ENCODE results near the gene MTCL1.

MTCL1 gene

DNA sequence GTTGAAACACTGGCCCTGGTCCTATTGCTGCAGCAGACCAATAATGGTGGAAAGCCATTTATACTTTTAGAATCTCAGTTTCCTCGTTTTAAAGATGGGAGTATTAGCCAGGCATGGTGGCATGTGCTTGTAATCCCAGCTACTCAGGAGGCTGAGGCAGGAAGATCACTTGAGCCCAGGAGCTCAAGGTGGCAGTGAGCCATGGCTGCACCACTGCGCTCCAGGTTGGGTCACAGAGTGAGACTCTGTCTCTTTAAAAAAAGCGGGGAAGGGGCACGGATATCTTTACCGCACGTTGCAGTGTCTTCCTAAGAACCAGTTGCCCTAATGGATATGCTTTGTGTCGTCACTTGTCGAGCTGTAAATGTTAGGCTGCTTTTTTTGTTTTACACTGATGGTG lies 8.3 kb downstream of the MTCL1 start:
- no peak for DNase-seq (ENCODE audit: low read depth in 2 of 2)

DNA sequence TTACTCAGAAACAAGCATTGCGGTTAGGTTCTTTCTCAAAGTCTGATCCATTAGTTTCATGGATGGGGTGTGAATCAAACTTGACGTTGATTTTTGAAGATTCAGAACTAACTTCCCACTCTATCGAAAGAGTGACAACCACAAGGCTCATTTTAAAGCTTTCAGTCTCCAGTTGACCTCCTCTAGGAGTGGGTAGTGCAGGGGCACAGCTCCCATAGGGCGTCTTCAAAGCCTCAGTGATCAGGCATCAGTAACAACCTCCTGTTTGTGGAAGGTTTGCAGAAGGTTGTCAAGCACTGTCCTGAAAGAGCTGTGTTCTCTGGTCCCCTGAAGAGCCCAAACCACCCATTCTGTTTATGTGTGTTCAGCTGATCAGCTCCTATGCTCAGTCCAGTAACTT lies 10.2 kb downstream of the MTCL1 start:
- DNase-seq (ENCODE audit: low read depth in 2 of 2) = no peak

GRCh38 chr18:8717011-8717770 lies 11.8 kb downstream of the MTCL1 start:
- no peak for DNase-seq (ENCODE audit: low read depth in 2 of 2)

GRCh38 chr18:8718401-8718913 lies 13.1 kb downstream of the MTCL1 start:
- no peak for DNase-seq (ENCODE audit: low read depth in 2 of 2)

GRCh38 chr18:8719192-8719591 lies 13.8 kb downstream of the MTCL1 start:
- no peak for DNase-seq (ENCODE audit: low read depth in 2 of 2)

DNA sequence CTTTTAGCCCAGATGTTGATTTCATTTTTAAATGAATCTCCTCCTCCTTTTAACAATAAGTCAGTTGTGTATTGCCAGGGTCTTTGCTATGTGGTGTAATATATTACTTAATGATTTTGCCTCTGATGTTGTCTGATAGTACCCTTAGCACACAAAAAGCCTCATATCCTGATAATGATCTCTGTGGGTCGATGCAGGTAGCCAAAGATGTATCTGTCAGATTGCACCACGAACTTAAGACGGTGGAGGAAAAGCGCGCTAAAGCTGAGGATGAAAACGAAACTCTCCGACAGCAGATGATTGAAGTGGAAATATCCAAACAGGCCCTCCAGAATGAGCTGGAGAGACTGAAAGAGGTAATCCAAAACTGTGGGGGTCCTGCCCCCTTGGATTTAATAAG lies 14.8 kb downstream of the MTCL1 start:
- no peak for DNase-seq (ENCODE audit: low read depth in 2 of 2)

GRCh38 chr18:8721094-8721669 lies 15.8 kb downstream of the MTCL1 start:
- DNase-seq (ENCODE audit: low read depth in 2 of 2) = no peak

DNA sequence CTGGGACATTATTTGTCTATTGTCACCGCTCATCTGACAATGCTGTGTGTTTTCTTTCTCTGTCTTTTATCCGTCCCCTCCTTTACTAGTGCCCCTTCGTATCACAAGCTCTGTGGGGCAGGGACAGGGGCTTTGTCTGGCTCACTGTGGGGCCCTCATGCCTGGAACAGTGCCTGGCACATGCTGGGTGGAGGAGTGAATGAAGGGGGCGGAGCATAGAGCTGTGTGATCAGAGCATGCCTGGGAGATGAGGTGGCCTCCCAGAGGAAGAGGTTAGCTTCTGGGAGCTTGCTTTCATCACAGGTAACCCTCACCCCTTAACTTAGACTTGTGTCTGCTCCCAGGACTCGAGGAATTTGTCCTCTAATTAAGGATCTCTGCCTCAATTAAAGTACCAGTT lies 16.4 kb downstream of the MTCL1 start:
- DNase-seq (ENCODE audit: low read depth in 2 of 2) = no peak

- no peak for DNase-seq (ENCODE audit: low read depth in 2 of 2)
These were observed 17.8 kb downstream of the MTCL1 start for GRCh38 chr18:8722946-8723820.

DNA sequence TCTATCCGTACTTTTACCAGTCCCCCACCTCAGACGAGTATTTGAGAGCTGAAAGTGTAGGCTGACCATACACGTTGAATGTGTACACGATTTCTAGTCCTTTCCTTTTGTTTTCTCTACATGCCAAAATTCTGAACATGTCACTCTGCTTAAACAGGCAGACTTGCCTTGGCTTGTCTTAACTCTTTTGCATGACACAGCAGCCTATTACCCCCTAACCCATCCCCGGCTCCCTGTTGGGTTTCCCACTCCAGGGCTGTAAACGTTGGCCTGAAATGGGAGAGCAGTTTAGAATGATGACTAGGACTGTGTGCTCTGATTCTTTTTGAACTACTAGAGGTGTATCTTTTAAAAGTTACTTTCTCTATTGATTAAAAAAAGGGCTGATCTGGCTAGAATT lies 19.1 kb downstream of the MTCL1 start:
- no peak for DNase-seq (ENCODE audit: low read depth in 2 of 2)

- DNase-seq (ENCODE audit: low read depth in 2 of 2) = no peak
These were observed 20.9 kb downstream of the MTCL1 start for GRCh38 chr18:8726281-8726680.

- DNase-seq (ENCODE audit: low read depth in 2 of 2) = no peak
These were observed 21.8 kb downstream of the MTCL1 start for GRCh38 chr18:8726963-8727705.

GRCh38 chr18:8730080-8730827 lies 24.9 kb downstream of the MTCL1 start:
- no peak for DNase-seq (ENCODE audit: low read depth in 2 of 2)

DNA sequence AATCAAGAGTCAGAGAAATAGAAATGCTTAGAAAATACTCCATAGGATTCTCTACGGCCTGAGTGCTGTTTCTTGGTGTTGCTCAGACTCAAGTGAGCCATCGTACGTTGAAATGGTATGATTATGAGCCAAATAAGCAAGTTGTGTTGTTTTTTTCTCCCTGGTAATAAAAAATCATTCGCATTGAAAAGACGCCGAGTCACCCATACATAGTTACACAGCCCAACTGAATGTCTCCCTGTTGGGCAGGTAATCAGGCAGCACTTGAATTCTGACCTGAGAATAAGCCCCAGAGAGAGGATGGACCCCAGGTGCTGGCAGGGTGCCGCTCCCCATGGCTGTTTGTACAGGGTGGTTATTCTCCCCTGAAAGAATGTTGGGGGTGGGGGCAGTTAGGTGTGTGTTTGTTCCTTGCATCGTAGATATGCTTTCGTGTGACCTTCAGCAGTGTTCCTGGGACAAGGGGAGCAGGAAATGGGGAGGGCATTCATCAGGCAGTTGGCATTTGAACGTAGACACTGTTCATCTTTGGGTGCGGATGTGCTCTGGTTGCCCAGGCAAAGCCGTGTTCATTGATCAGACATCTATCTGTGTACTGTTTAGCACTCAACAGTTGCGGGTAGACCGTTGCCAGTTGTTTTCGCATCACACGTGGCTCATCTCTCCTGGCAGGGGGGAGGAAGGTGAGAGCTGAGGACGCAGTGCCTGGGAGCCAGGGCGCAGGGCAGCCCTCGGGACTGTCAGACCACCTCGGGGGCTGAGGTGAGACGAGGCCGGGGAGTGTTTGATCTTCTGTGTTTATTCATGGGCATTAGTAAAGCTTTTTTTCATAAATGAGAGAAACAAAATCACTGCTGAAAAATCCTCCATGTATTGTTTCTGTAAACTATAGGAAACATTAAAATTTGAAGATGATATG lies 27.3 kb downstream of the MTCL1 start:
- no peak for DNase-seq (ENCODE audit: low read depth in 2 of 2)

DNA sequence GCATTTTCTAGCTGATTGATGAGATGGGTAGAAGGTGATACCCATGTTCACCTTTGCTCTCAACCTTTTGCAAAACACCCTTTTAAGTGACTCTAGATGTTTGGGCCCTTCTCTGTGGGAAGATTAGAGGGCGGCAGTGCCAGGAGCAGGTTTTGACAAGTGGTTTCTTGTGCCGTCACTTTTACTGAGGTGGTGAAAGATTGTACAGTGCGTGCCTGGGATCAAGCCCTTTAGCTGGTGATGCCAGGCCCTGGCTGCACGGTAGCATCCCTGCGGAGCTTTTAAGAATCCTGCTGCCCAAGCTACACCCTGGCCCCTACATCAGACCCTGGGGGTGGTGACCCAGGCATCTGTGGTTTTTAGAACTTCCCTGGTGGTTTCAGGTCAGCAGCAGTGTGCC lies 29.1 kb downstream of the MTCL1 start:
- no peak for DNase-seq (ENCODE audit: low read depth in 2 of 2)

GRCh38 chr18:8735274-8735673 lies 29.9 kb downstream of the MTCL1 start:
- no peak for DNase-seq (ENCODE audit: low read depth in 2 of 2)

GRCh38 chr18:8741117-8741516 lies 35.8 kb downstream of the MTCL1 start:
- no peak for DNase-seq (ENCODE audit: low read depth in 2 of 2)

- no peak for DNase-seq (ENCODE audit: low read depth in 2 of 2)
These were observed 36.2 kb downstream of the MTCL1 start for GRCh38 chr18:8741532-8741931.

- no peak for DNase-seq (ENCODE audit: low read depth in 2 of 2)
These were observed 37.3 kb downstream of the MTCL1 start for GRCh38 chr18:8742387-8743361.
